Measurements from ENCODE around the gene POLR3E. TPM values are rescaled to one million over a fixed set of nuclear protein-coding genes. Genes with fewer than 3 reads are reported as not detected.

The POLR3E gene
- total RNA-seq, 1 donor from 2014 or later = 32.5 TPM

- Mint-ChIP-seq H3K4me1 (ENCODE audit: low read depth, unreplicated experiment) (peaks cover 30% of the 10 kb centered on the region), H3K4me3 (ENCODE audit: unreplicated experiment) (no peak overlapping the region), H3K9me3 (ENCODE audit: unreplicated experiment) (no peaks in the 10 kb centered on the region), H3K27ac (ENCODE audit: unreplicated experiment) (peak overlapping the region; percentile 34), H3K27me3 (ENCODE audit: low read depth, unreplicated experiment) (no peaks in the 10 kb centered on the region), H3K36me3 (ENCODE audit: low read depth, unreplicated experiment) (peaks cover 36% of the 10 kb centered on the region)
- no peak for FAIRE-seq
- H3K9me3 ChIP-seq (ENCODE audit: insufficient read depth, low read depth, low read length) = no peaks in the 10 kb centered on the region
- H3K79me2 ChIP-seq (ENCODE audit: insufficient read depth, low read length) = peaks cover 50% of the 10 kb centered on the region
- peaks cover 59% of the 10 kb centered on the region for H4K20me1 ChIP-seq (ENCODE audit: insufficient read depth, low read length)
- no peak overlapping the region for H3K27ac ChIP-seq (ENCODE audit: low read depth, low read length)
- H3K4me2 ChIP-seq (ENCODE audit: low read length) = no peak overlapping the region
- peaks cover 19% of the 10 kb centered on the region for H3K4me1 ChIP-seq (ENCODE audit: insufficient read depth, low read length)
- H3K27me3 ChIP-seq (ENCODE audit: insufficient read depth, low read length) = no peaks in the 10 kb centered on the region
- H3K36me3 ChIP-seq (ENCODE audit: insufficient read depth, low read length) = peaks cover 34% of the 10 kb centered on the region
- H3K9ac ChIP-seq (ENCODE audit: low read length) = no peak overlapping the region
- no peak overlapping the region for H2AFZ ChIP-seq (ENCODE audit: low read depth, low read length)
- TF ChIP-seq CTCF (IDR thresholded peaks at IDR 0.05; ENCODE audit: insufficient read depth, low read depth, low read length) (no peak), EZH2 (IDR thresholded peaks at IDR 0.05; ENCODE audit: insufficient read depth, low read length) (no peak)
- no peak overlapping the region for H3K4me3 ChIP-seq (ENCODE audit: insufficient read depth, low read depth, low read length)
- DNase-seq (ENCODE audit: low read depth) = no peak
Observed at GRCh38 chr16:22352140-22352539, 54.9 kb downstream of the POLR3E start.

- peak overlapping the region; percentile 22 for H3K9ac ChIP-seq (ENCODE audit: low read length)
- no peaks in the 10 kb centered on the region for H3K27me3 Mint-ChIP-seq (ENCODE audit: low read depth, unreplicated experiment)
- DNase-seq (ENCODE audit: low read depth) = no peak
- H3K9me3 ChIP-seq (ENCODE audit: insufficient read depth, low read depth, low read length) = no peaks in the 10 kb centered on the region
- peaks cover 44% of the 10 kb centered on the region for H3K79me2 ChIP-seq (ENCODE audit: insufficient read depth, low read length)
- H3K27me3 ChIP-seq (ENCODE audit: insufficient read depth, low read length) = no peaks in the 10 kb centered on the region
- H3K4me1 Mint-ChIP-seq (ENCODE audit: low read depth, unreplicated experiment) = peaks cover 34% of the 10 kb centered on the region
- no peak for FAIRE-seq
- no peak overlapping the region for H2AFZ ChIP-seq (ENCODE audit: low read depth, low read length)
- TF ChIP-seq EZH2 (IDR thresholded peaks at IDR 0.05; ENCODE audit: insufficient read depth, low read length) (no peak), CTCF (IDR thresholded peaks at IDR 0.05; ENCODE audit: insufficient read depth, low read depth, low read length) (no peak)
- peaks cover 23% of the 10 kb centered on the region for H3K4me1 ChIP-seq (ENCODE audit: insufficient read depth, low read length)
- H3K36me3 Mint-ChIP-seq (ENCODE audit: low read depth, unreplicated experiment) = peaks cover 33% of the 10 kb centered on the region
- H3K4me3 ChIP-seq (ENCODE audit: insufficient read depth, low read depth, low read length) = no peak overlapping the region
- H3K27ac Mint-ChIP-seq (ENCODE audit: unreplicated experiment) = peak overlapping the region; percentile 58
- peaks cover 59% of the 10 kb centered on the region for H4K20me1 ChIP-seq (ENCODE audit: insufficient read depth, low read length)
- H3K9me3 Mint-ChIP-seq (ENCODE audit: unreplicated experiment) = no peaks in the 10 kb centered on the region
- peak overlapping the region; percentile 81 for H3K27ac ChIP-seq (ENCODE audit: low read depth, low read length)
- H3K4me3 Mint-ChIP-seq (ENCODE audit: unreplicated experiment) = no peak overlapping the region
- peak overlapping the region; percentile 73 for H3K4me2 ChIP-seq (ENCODE audit: low read length)
- peaks cover 28% of the 10 kb centered on the region for H3K36me3 ChIP-seq (ENCODE audit: insufficient read depth, low read length)
Observed at GRCh38 chr16:22352723-22353122, 55.5 kb downstream of the POLR3E start.

GRCh38 chr16:22353191-22353919, 56.1 kb downstream of the POLR3E start:
- no peaks in the 10 kb centered on the region for H3K9me3 ChIP-seq (ENCODE audit: insufficient read depth, low read depth, low read length)
- H3K36me3 ChIP-seq (ENCODE audit: insufficient read depth, low read length) = peaks cover 28% of the 10 kb centered on the region
- FAIRE-seq = peak; percentile 55
- H3K4me3 Mint-ChIP-seq (ENCODE audit: unreplicated experiment) = no peak overlapping the region
- H3K27me3 Mint-ChIP-seq (ENCODE audit: low read depth, unreplicated experiment) = no peaks in the 10 kb centered on the region
- H3K4me1 Mint-ChIP-seq (ENCODE audit: low read depth, unreplicated experiment) = peaks cover 40% of the 10 kb centered on the region
- H3K27ac ChIP-seq (ENCODE audit: low read depth, low read length) = peak overlapping the region; percentile 81
- peak overlapping the region; percentile 73 for H3K4me2 ChIP-seq (ENCODE audit: low read length)
- H3K9me3 Mint-ChIP-seq (ENCODE audit: unreplicated experiment) = no peaks in the 10 kb centered on the region
- TF ChIP-seq CTCF (IDR thresholded peaks at IDR 0.05; ENCODE audit: insufficient read depth, low read depth, low read length) = no peak
- peak; percentile 97 for DNase-seq (ENCODE audit: low read depth)
- H4K20me1 ChIP-seq (ENCODE audit: insufficient read depth, low read length) = peaks cover 65% of the 10 kb centered on the region
- peaks cover 30% of the 10 kb centered on the region for H3K4me1 ChIP-seq (ENCODE audit: insufficient read depth, low read length)
- H3K4me3 ChIP-seq (ENCODE audit: insufficient read depth, low read depth, low read length) = no peak overlapping the region
- H3K9ac ChIP-seq (ENCODE audit: low read length) = peak overlapping the region; percentile 22
- H2AFZ ChIP-seq (ENCODE audit: low read depth, low read length) = no peak overlapping the region
- peak overlapping the region; percentile 96 for H3K27ac Mint-ChIP-seq (ENCODE audit: unreplicated experiment)
- H3K36me3 Mint-ChIP-seq (ENCODE audit: low read depth, unreplicated experiment) = peaks cover 31% of the 10 kb centered on the region
- peaks cover 50% of the 10 kb centered on the region for H3K79me2 ChIP-seq (ENCODE audit: insufficient read depth, low read length)
- H3K27me3 ChIP-seq (ENCODE audit: insufficient read depth, low read length) = no peaks in the 10 kb centered on the region

Measured in astrocyte (in vitro differentiated cells and primary cell).